C4-2B (cell line): ENCODE measurements around the gene INSIG1.
A peak's percentile ranks its signal among the peaks of the same experiment; 100 is the strongest.

Experiments used
- H3K27ac ChIP-seq: fragments of 450-650 bp; 2 replicates; pipeline ENCODE4 v1.5.1; 2017
- CTCF ChIP-seq: fragments of 450-650 bp; conservative IDR thresholded peaks from 2 replicates; pipeline ENCODE4 v1.5.1; 2017; ENCODE audit warnings: mild to moderate bottlenecking
- ZFX ChIP-seq: fragments of 450-650 bp; IDR thresholded peaks from 2 replicates; pipeline ENCODE4 v1.6.1; 2017

INSIG1 gene

DNA sequence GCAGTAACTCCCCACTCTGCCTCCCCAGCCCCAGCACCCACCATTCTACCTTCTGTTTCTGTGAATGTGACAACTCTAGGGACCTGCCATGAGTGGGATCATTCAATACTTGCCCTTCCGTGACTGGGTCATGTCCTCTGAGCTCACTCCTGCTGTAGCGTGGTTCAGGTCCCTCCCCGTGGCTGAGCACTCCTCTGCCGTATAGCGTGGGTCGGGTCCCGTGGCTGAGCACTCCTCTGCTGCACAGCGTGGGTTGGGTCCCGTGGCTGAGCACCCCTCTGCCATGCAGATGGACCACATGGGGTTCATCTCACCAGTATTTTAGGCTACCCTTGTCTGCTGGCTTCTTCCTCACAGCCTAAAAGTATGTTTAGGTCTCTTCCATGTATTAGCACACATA is 43.0 kb downstream of the INSIG1 start:
- TF ChIP-seq ZFX (no peak), CTCF (no peak)
- no peak overlapping the region for H3K27ac ChIP-seq

DNA sequence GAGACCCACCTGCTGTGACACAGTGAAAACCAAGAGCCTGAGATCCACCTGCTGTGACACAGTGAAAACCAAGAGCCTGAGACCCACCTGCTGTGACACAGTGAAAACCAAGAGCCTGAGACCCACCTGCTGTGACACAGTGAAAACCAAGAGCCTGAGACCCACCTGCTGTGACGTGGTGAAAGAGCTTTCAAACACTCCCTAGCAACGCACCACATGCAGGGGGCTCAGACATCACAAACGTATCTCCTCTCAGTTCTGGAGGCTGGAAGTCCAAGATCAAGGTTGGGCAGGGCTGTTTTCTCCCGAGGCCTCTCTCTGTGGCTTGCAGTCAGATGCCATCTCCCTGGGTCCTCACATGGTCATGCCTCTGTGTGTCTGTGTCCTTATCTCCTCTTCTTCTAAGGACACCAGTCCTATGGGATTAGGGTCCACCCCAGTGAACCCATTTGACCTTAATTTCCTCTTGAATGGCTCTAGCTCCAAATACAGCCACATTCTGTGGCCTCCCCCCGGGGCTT is 43.8 kb downstream of the INSIG1 start:
- H3K27ac ChIP-seq = no peak overlapping the region
- TF ChIP-seq CTCF (no peak), ZFX (no peak)

DNA sequence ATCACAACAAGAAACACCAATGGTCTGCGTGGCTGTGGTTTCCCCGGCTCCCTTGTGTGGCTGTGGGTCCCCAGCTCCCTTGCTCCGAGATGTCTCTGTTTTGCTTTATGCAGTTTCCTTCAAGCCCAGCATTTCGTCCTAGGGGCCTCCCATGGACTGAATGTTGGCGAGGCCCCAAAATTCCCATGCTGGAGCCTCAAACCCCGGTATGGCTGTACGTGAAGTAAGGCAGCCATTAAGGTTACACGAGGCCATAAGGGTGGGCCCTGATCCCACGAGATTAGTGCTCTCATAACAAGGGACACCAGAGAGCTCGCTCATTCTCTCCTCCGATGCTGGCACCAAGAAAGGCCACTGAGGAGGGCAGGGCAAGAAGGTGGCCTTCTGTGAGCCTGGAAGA is 44.6 kb downstream of the INSIG1 start:
- no peak overlapping the region for H3K27ac ChIP-seq
- TF ChIP-seq ZFX (no peak), CTCF (no peak)

GRCh38 chr7:155343150-155343549 is 45.5 kb downstream of the INSIG1 start:
- no peak overlapping the region for H3K27ac ChIP-seq
- TF ChIP-seq CTCF = no peak
- no peak for TF ChIP-seq ZFX

- TF ChIP-seq CTCF (no peak), ZFX (no peak)
- no peak overlapping the region for H3K27ac ChIP-seq
These were observed 46.0 kb downstream of the INSIG1 start for GRCh38 chr7:155343661-155344121.

GRCh38 chr7:155344270-155344617 is 46.6 kb downstream of the INSIG1 start:
- no peak for TF ChIP-seq ZFX
- no peak for TF ChIP-seq CTCF
- H3K27ac ChIP-seq = peak overlapping the region; percentile 52

GRCh38 chr7:155344618-155345433 is 47.1 kb downstream of the INSIG1 start:
- H3K27ac ChIP-seq = peak overlapping the region; percentile 52
- TF ChIP-seq ZFX = no peak
- TF ChIP-seq CTCF = peak; percentile 100
